ENCODE results near the gene RABL3.

The RABL3 gene

DNA sequence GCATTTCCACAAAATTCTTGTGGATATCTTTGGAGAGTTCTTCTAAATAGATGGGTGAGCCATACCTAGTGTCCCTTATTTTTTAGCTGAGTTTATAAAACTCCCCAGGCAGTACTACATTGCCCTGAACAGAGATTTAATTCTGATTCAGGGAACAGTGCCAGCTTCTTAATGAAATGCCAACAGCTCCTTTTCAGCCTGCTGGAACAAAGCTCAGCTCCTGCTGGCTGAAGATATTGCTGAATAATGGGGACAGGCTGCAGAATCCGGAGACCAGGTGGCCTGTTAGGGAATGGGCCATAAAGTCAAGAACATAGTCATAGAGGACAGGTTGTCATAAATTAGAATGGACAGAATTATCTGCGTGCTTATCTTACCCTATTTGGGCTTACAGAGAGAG is 69.2 kb downstream of the RABL3 start:
- H3K36me3 ChIP-seq (ENCODE audit: insufficient read depth, low read length), result no peaks in the 10 kb centered on the region
- peaks cover 2% of the 10 kb centered on the region for H3K4me1 ChIP-seq (ENCODE audit: insufficient read depth, low read length, severe bottlenecking)
- H2AFZ ChIP-seq (ENCODE audit: low read length), result no peak overlapping the region
- H3K27me3 ChIP-seq (ENCODE audit: insufficient read depth, low read length), result no peaks in the 10 kb centered on the region
- H3K4me2 ChIP-seq (ENCODE audit: low read length), result no peak overlapping the region
- no peak overlapping the region for H3K27ac ChIP-seq (ENCODE audit: low read depth, low read length, poor library complexity, severe bottlenecking)
- TF ChIP-seq EZH2 (IDR thresholded peaks at IDR 0.05; ENCODE audit: borderline replicate concordance, low read length), result no peak
- TF ChIP-seq, protein P1, sequence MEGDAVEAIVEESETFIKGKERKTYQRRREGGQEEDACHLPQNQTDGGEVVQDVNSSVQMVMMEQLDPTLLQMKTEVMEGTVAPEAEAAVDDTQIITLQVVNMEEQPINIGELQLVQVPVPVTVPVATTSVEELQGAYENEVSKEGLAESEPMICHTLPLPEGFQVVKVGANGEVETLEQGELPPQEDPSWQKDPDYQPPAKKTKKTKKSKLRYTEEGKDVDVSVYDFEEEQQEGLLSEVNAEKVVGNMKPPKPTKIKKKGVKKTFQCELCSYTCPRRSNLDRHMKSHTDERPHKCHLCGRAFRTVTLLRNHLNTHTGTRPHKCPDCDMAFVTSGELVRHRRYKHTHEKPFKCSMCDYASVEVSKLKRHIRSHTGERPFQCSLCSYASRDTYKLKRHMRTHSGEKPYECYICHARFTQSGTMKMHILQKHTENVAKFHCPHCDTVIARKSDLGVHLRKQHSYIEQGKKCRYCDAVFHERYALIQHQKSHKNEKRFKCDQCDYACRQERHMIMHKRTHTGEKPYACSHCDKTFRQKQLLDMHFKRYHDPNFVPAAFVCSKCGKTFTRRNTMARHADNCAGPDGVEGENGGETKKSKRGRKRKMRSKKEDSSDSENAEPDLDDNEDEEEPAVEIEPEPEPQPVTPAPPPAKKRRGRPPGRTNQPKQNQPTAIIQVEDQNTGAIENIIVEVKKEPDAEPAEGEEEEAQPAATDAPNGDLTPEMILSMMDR (IDR thresholded peaks at IDR 0.05; ENCODE audit: low read length), result no peak
- H3K4me3 ChIP-seq (ENCODE audit: low read depth, low read length, poor library complexity, severe bottlenecking), result no peak overlapping the region
- no peaks in the 10 kb centered on the region for H3K9me2 ChIP-seq (ENCODE audit: low read depth, low read length)
- H3K9ac ChIP-seq (ENCODE audit: low read length), result no peak overlapping the region
- H3K9me3 ChIP-seq (ENCODE audit: low read length), result no peaks in the 10 kb centered on the region
- no peaks in the 10 kb centered on the region for H3F3A ChIP-seq (ENCODE audit: insufficient read depth, low read length)
- no peaks in the 10 kb centered on the region for H3K79me2 ChIP-seq (ENCODE audit: insufficient read depth, low read length)
- no peaks in the 10 kb centered on the region for H4K20me1 ChIP-seq (ENCODE audit: insufficient read depth, low read length)

DNA sequence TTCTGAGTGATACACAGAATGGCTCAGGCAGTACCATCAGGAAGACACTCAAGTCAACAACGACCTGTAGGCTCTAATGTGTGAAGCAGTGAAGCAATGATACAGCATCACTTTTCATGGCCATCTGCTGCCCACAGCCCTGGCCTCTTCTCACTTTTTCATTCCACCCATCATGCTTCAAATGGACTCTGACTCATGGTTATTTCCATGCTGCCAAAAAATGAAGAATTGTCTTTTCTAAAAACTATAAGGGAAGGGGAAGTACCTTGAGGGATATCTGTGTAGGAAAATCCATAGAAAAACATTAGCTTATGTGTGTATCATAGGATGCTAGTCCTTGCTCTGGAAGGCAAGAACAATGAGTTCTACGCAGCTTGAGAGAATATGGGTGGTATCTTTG is 71.7 kb downstream of the RABL3 start:
- Histone ChIP-seq H3K9ac (ENCODE audit: low read length) (no peak overlapping the region), H2AFZ (ENCODE audit: low read length) (no peak overlapping the region), H3K4me3 (ENCODE audit: low read depth, low read length, poor library complexity, severe bottlenecking) (no peak overlapping the region), H3K79me2 (ENCODE audit: insufficient read depth, low read length) (no peaks in the 10 kb centered on the region), H3K36me3 (ENCODE audit: insufficient read depth, low read length) (no peaks in the 10 kb centered on the region), H3K4me1 (ENCODE audit: insufficient read depth, low read length, severe bottlenecking) (no peaks in the 10 kb centered on the region), H3K4me2 (ENCODE audit: low read length) (no peak overlapping the region), H3K27me3 (ENCODE audit: insufficient read depth, low read length) (no peaks in the 10 kb centered on the region), H3K9me3 (ENCODE audit: low read length) (no peaks in the 10 kb centered on the region), H3K9me2 (ENCODE audit: low read depth, low read length) (no peaks in the 10 kb centered on the region), H4K20me1 (ENCODE audit: insufficient read depth, low read length) (no peaks in the 10 kb centered on the region), H3K27ac (ENCODE audit: low read depth, low read length, poor library complexity, severe bottlenecking) (no peak overlapping the region), H3F3A (ENCODE audit: insufficient read depth, low read length) (no peaks in the 10 kb centered on the region)
- TF ChIP-seq, protein P1 (IDR thresholded peaks at IDR 0.05; ENCODE audit: low read length), result no peak
- no peak for TF ChIP-seq EZH2 (IDR thresholded peaks at IDR 0.05; ENCODE audit: borderline replicate concordance, low read length)

DNA sequence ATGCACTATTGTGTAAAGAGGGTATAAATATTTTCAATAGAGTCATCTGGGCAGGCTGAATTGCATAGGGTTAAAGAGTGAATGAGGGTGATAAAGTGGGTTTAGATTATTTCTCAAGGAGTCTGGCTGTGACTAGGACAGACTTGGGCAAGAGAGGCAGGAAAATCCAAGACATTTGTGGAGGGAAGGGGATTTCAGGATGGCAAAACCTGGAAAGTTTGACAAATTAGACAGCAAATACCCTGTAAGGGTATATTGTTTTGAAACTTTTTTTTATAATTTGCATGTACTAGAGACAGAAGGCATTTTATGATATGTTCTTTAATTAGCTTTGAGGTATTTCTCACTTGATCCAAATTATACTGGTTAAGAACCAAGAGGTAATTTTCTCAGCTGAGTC is 77.4 kb downstream of the RABL3 start:
- no peaks in the 10 kb centered on the region for H3K9me3 ChIP-seq (ENCODE audit: low read length)
- no peaks in the 10 kb centered on the region for H4K20me1 ChIP-seq (ENCODE audit: insufficient read depth, low read length)

More for the DNA sequence above, 77.4 kb downstream of the RABL3 start:
- Histone ChIP-seq H3K4me1 (ENCODE audit: insufficient read depth, low read length, severe bottlenecking) (no peaks in the 10 kb centered on the region), H3K27me3 (ENCODE audit: insufficient read depth, low read length) (no peaks in the 10 kb centered on the region), H3K9me2 (ENCODE audit: low read depth, low read length) (no peaks in the 10 kb centered on the region), H2AFZ (ENCODE audit: low read length) (no peak overlapping the region), H3K4me3 (ENCODE audit: low read depth, low read length, poor library complexity, severe bottlenecking) (no peak overlapping the region), H3K79me2 (ENCODE audit: insufficient read depth, low read length) (no peaks in the 10 kb centered on the region), H3F3A (ENCODE audit: insufficient read depth, low read length) (no peaks in the 10 kb centered on the region), H3K27ac (ENCODE audit: low read depth, low read length, poor library complexity, severe bottlenecking) (no peak overlapping the region), H3K9ac (ENCODE audit: low read length) (no peak overlapping the region), H3K36me3 (ENCODE audit: insufficient read depth, low read length) (no peaks in the 10 kb centered on the region), H3K4me2 (ENCODE audit: low read length) (no peak overlapping the region)
- no peak for TF ChIP-seq EZH2 (IDR thresholded peaks at IDR 0.05; ENCODE audit: borderline replicate concordance, low read length)
- TF ChIP-seq, protein P1 (IDR thresholded peaks at IDR 0.05; ENCODE audit: low read length), result no peak

Measured in OCI-LY1 (cell line).